NK-92 (cell line): ENCODE results near the gene RUNX3.

Experiments
- DNase-seq: peaks from one replicate; lab custom pipeline; 2025; ENCODE audit not compliant: unreplicated experiment; lab: John Stamatoyannopoulos, UW

Gene RUNX3

DNA sequence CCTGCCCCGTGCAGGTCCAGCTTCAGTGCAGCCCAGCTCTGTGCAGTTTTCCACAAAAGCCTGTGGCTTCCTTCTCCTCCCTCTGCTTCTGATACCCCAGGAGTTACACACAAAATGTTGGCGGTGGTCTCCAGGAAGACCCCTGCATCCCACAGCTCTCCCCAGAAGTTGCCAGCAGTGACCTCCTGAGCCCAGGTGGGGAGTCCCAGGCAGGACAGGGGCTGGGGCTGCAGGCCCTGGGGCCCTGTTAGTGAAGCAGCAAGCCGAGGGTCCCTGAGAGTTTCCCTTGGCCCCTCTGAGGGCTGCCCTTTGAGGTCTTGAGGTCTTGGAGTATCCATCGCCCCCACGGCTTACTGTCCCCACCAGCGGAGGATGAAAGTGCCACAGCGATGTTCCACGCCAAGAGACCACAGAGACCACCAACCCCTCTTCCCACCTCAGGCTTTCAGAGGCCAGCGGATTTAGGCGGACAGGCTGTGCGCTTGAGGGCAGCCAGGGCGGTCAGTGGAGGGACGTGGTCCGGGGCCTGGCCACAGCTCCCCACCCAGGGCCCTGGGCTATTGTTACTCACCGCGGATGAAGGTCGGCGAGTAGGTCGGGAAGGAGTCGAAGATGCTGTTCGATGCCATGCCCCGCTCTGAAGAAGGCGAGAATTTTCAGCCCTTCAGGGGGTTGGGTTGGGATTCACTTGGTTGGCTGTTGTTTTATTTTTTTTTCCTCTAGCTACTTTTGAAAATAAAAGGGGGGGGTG lies 34.0 kb upstream of the RUNX3 start:
- no peak for DNase-seq

DNA sequence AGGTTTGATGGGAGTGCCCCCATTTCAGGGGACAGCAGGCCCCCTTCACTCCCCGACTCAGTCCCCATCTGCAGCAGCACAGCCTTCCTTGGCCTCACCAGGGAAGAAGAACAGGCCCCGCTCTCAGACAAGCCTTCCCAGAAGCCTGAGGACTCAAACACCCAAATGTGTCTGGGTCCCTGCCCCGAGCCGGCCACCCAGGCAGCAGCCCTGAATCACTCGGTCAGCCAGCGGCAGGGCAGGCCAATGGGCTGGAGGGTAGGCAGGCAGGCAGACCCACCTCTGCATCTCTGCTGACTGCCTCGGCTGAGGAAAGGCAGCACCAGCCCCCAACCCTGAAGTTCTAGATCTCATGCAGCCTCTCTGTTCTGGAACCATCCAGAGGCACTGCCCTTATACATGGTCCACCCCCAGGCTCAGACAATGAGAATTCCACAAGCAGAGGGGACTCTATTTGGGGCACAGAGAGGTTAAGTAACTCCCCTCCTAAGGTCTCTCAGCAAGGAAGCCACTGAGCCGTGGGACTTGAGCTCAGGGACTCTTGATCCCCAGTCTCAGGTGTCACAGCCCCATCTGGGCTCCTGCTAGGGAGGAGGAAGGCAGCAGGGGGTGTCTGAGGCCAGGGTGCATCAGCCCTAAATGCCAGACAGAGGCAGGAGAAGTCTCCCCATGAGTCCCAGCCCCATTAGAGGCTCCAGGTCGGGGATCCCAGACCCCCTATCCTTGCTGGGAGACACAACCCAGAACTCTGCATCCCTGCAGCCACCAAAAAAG lies 33.2 kb upstream of the RUNX3 start:
- DNase-seq, result no peak

DNA sequence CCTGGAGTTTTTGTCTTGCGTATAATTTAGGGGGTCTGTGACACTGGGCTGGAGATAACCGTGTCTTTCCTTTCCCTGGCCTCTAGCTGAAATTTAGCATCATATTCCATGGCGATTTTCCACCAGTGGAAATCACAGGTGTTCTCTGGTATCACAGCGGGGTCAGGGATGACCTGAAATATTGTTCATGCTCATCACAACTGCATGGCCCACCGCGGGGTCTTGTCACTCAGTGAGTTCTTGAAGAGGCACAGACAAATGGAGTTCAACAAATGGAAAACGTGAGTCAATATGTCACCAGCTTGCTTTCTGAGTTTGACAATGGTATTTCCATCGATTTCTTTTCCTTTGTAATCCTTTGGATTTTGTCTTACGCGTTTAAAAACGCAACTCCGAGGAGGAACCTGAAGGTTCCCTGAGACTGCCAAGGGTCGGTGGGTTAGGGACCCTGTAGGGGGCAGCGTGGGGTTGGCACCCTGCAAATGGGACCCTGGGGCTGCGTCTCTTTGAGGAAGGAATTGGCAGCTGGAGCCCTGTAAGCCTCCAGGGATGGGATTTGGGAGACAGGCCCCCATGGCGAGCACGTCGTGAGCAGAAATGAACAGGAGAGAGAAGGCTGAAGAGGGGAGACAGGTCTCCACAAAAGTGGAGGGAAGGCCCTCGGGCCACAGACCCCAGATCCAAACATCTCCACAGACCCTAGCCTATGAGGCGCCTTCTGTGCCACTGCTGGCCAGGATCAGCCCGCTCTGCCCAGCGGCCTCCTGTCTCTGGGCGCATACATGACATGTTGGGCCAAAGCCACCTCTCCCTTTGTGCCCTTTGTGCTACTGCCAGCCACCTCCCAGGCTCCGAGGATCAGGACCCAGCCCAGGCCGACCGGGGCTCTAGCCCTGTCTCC lies 32.1 kb upstream of the RUNX3 start:
- no peak for DNase-seq

DNA sequence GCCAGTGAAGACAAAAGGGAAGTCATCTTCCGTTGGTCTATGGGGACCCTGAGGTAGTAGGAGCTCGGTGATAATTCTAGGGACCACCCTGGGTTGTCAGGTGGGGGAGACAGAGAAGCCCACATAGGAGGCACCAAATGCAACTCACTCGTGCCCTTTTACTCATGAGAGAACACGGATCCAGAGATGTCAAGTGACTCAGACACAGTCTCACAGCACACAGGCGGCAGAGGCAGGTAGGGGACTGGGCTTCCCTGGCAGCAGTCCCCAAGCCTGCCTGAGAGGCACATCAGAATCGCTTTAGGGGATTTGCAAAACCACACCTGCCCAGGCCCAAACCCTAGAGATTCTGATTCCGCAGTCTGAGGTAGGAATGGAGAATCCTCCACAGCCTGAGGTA lies 31.3 kb upstream of the RUNX3 start:
- DNase-seq, result no peak

DNA sequence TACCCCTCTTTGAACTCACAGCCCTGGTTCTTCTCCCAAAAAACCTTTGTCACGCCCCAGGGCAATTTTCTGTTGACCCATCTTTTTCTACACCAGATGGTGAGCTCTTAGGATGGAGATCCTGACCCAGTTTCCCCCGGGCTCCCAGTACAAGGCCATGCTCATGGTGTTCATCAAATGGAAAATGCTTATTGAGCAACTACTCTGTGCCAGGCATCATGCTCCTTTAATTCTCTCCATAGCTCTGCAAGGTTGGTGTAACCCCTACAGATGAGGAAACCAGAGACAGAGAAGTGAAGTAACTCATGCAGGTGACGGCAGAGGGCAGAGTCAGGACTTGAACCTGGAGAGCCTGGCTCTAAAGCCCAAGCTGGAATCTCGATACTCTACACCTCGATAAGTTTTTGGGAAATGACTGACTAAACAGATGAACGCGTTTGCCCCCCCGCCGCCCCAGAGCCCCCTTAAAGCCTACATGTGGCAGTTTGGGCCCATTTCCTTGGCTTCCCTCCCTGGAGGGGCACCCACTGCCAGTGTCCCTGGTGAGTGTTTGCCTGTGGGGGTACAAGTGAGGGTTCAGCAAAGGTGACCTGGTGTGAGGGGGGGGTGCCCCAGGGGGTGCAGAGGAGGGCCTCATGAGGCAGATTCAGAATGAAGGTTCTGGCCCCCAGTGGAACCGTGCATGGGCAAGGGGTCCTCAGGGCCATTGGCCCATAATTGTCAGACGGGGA lies 30.2 kb upstream of the RUNX3 start:
- no peak for DNase-seq

DNA sequence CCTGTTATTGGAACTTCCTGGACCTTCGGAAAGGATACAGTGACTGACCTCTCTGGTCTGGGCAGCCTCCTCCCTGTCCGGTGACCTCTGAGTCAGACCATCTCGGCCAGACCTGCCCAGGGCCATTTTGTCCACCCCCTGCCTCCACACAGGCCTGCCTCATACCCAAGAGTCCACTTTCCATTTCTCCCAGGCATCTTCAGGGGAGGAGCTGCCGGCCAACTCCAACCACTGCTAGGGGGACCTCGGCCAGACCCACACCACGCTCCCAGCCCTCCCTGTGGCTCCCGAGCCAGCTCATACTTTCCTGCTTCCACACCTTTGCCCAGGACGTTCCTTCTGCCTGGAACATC lies 29.5 kb upstream of the RUNX3 start:
- DNase-seq, result no peak

DNA sequence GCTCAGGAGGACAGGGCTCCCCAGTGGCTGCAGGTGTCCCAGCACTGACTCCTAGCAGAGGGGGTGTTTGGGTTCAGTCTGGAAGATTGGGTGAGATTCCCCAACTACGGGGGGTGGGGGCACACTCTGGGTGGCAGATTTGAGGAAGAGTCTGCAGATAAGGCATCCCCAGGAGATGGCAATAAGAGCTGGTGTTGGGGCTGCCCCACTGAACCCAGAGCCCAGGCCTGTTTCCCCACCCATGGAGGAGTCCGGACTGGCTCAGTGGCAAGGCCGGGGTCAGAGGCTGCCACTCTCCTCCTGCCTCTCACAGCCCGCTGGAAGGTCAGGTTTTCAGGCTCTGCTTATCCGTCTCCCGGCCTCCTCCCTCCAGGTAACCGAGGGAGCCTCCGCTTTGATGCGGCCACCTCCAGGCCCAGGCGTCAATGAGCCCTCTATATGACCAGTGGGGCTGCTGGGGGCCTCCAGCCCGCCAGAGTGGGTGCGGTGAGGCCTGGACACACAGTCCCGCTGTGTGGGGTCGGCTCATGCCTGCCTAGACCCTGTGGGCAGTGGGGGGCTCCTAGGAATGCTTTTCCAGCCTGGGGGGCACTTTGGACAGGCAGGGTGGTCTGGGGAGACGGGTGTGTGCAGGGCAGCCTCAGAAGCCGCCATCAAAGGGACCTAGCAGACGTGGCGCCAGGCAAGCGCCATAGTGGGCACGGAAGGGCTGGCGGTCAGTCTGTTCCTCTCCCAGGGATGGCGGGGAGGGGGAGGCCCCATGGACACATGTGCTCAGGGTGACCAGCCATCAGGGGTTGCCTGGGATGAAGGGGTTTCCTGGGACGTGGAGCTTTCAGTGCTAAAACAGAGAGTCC lies 28.9 kb upstream of the RUNX3 start:
- DNase-seq, result no peak

DNA sequence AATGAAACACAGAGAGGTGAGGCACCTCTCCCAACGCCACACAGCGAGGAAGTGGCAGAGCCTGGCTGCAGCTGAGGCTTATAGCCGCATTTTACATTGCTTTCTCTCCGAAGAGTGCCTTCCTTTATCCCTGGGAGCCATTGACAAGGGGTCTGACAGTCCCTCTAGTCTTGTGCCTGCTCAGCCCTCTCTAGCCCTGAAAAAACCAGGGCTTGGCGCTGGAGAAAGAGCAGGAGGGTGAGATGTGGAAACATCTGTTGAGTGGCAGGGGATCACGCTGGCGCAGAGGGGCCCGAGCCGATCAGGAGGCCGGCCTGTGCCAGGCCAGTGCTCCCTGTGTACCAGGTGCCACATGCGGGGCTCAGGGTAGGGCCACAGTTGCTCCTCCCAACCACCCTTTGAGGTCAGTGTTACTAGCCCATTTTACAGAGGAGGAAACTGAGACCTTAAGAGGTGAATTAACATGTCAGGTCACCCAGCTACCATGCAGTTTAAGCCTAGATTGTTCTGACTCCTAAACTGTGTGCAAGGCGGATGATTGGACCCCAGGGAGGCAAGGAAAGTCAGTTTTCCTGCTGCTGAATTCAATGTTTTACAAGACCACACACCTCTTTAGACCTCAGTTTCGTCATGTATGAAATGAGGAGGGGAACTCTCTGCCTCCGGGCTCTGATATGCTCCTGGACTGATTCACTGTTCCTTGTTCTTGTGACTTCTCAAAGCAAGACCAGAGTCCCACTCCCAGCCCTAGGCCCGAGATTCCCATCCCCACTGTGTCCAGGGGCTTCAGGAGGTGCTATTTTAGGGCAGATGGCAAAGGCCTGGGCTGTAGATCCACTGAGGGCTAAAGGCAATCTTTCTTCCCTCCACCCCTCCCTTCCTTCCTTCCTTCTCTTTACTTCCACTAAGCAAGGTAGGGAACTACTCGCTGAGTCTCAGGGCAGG lies 28.0 kb upstream of the RUNX3 start:
- no peak for DNase-seq

DNA sequence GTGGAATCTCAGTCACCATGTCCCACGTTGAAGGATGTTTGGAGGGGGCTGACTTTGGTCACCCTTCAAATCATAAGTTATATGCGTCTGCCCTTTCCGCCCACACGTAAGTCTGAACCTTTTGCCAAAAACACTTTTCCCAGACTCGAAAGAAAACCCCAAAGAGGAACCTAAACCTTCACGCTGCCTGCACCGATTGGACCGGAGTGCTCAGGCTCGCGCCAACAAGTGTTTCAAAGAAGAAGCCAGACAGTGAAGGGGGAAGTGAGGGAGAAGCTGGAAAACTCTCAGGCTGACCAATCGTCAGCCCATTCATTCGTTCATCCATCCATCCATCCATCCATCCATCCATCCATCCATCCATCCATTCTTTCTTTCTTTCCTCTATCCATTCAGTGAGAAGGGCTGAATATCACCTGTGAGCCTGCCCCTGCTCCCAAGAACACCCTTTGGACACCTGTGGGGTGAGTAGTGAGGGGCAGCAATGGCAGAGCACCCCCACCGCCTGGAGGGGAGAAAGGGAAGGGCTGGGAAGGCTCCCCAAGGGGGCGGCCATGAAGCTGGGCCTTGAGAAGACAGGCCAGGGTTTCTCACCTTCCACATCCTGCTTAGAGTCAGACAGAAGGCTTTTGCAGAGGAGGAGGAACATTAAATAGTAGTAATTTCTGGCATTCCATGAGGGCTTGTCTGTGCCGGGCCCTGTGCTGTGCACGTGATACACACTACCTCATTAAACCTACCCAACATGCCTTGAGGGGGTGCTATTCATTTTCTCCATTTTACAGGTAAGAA lies 27.1 kb upstream of the RUNX3 start:
- no peak for DNase-seq

DNA sequence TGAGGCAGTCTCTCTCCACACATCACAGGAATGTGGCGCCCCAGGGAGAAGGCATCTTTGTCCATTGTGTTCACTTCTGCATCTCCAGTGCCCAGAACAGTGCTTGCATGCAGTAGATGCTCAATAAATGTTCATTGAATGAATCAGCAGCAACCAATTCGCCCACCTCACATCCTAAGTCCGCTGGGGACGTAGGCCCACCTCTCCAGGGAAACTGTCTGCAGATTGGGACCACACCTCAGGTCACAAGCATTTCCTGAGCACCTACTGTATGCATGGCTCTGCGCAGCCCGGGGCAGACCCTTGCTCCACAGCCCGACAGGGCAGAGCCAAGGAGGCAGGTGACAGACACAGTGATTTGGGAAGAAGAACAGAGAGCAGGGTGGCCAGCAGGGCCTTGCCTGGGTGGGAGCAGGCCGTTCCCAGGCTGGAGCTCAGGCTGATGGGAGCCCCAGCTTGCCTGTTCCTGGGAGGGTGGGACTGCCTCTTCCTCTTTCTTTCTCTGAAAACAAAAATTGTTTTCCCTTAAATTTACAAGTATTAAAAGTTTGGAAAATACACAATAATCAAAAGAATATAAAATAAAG lies 25.8 kb upstream of the RUNX3 start:
- DNase-seq, result no peak

DNA sequence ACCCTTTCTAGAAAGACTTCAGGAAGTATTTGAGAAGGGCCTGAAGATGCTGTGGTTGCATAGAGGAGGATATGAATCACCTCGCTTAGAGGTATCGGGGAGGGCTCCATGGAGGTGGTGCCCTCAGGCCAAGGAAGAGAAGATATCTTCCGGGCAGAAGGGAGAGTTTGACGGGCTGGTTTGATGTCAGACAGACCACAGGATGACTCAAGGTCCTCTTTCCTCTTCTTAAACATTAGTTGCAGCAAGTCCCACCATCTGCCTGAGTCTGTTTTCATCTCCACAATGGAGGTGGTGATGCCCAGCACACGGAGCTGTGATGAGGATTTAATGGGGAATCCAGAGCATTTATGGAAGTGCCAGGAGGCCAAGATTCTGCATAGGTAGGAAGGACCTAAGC lies 25.1 kb upstream of the RUNX3 start:
- DNase-seq, result no peak

DNA sequence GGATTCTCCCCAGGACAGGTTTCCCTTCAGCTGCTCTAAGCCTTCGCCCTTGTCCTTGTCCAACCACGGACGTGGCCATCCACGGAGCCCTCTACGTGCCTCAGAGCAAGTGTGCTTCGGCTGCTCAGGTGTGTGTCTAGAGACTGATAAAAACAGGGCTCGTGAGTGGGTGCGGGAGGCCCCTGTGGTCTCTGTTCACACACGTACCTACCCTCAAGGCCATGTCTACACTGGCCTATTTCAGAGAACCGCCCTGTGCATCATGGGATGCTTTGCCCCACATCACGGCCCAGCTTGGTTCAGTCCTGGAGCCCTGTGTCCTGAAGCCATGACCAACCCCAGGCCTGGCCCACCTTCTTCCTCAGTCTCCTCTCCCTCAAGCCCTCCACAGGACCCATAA lies 24.6 kb upstream of the RUNX3 start:
- DNase-seq, result no peak

DNA sequence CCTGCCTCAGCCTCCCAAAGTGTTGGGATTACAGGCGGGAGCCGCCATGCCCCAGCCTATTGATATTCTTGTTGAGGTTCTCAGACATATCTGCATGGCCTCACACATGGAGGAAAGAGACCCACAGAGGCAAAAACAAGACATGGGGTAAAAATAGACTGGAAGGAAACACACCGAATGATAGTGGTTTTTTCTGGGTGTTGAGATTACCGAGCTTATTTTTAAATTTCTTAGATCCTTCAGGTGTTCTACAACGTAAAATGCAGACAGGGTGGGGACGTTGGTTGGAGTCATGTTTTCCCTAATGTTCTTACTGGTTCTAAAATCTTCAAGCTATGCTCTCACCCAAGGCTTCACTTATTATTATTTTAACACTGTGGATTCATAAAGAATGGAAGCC lies 23.9 kb upstream of the RUNX3 start:
- DNase-seq, result no peak

DNA sequence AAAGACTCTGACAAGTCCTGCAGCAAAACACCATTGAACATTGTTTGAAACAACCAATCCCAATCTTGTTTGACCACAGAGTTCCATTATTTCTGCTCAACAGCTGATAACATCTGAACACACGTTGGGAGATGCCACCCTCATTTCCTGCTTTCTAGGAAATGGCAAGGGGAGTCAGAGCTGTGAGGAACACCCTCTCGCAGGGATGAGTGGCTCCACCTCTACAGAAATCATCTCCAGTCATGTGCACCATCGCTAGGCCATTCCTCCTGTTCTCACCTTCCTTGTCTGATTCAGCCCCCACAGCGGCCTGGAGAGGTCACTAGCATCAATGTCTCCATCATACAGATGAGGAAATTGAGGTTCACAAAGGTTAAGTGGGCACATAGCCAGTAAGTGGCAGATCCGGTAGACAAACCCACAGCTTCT lies 22.4 kb upstream of the RUNX3 start:
- no peak for DNase-seq

DNA sequence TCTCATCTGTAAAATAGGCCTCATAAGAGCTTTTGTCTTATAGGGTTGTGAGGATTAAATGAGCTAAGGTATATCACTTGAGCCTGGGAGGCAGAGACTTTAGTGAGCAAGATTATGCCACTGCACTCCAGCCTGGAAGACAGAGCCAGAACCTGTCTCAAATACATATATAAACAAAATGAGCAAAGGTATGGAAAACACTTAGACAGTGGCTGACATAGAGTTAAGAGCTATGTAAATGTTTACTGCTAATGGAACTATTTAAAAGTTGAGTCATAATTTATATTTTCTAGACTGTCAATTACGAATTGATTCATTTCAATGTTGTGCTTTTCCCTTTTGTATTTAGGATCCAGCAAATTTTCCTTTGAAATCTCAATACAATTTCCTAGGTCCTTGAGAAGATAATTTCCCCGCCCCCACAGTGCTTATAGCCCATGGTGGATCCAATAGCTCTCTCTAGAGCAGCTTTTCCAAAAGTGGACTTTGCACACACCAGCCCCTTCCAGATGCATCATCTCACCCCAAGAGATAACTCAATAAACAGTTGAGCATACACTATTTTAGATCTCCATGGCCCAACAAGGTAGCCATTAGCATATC lies 21.8 kb upstream of the RUNX3 start:
- no peak for DNase-seq

DNA sequence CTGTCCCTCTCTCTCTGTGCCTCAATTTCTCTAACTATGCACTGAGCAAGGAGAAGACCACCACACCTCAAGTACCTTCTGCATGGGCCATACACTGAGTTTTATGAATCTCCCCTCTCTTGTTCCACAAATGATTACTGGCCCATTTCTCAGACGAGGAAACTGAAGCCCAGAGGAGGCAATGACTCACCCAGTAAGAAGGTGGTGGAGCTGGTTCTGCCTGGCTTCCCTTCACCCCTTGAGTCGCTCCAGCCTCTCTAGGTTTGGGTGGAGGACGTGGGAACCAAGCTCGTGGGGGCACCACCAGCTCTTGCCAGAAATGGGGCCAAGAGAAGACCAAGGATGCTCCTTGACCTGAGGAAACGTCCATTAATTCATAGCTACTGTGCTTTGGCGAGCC lies 21.3 kb upstream of the RUNX3 start:
- no peak for DNase-seq

DNA sequence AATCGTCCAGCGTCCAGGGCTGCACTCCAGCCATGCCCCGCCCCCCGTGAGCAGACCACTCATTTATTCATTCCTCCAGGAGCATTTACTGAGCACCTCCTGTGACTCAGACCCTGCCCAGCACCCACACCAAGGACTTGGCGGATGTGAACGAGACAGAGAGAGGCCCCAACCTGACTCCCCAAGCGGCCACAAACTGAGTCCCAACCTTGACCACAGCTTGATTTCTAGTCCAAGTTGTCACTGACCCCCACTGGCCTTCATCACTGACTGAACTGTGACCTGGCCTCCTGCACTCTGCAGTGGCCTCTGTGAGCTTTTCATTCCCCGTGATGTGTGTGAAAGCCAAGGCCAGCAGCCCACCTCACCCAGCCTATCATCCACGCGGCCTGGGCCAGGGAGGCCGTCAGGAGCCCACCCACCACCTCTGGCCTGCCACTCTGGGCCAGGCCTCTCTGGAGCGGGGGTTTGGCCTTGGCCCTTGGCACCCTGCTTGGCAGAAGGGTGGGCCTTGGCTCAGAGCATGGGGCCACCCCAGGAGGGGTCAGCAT lies 19.3 kb upstream of the RUNX3 start:
- no peak for DNase-seq
